Astrocyte (in vitro differentiated cells and primary cell): ENCODE data around the gene CCL25. TPM values are rescaled to one million over a fixed set of nuclear protein-coding genes. Genes with fewer than 3 reads are reported as not detected.

ENCODE experiments used
- DNase-seq: peaks from one replicate; pipeline ENCODE4 v3.0.0-alpha.2; 2010; ENCODE audit warnings: low read depth
- FAIRE-seq: peaks from 2 replicates; lab custom pipeline; 2011; peaks lifted over from hg19 to GRCh38; lab: Jason Lieb, UNC
- H2AFZ ChIP-seq: 2 replicates; pipeline ENCODE4 v1.6.0; 2012; ENCODE audit warnings: low read depth, low read length, inconsistent platforms
- H3K27ac ChIP-seq: 2 replicates; pipeline ENCODE4 v1.5.1; 2011; ENCODE audit warnings: low read depth, low read length, inconsistent platforms
- H3K27me3 ChIP-seq: 2 replicates; pipeline ENCODE4 v1.6.0; 2011; ENCODE audit warnings: low read length, inconsistent platforms; ENCODE audit not compliant: insufficient read depth
- H3K36me3 ChIP-seq: 2 replicates; pipeline ENCODE4 v1.5.1; 2011; ENCODE audit warnings: low read length, inconsistent platforms; ENCODE audit not compliant: insufficient read depth
- H3K4me1 ChIP-seq: 2 replicates; pipeline ENCODE4 v1.5.1; 2011; ENCODE audit warnings: low read length, inconsistent platforms; ENCODE audit not compliant: insufficient read depth
- H3K4me2 ChIP-seq: 2 replicates; pipeline ENCODE4 v1.6.0; 2012; ENCODE audit warnings: low read length, inconsistent platforms
- H3K4me3 ChIP-seq: 2 replicates; pipeline ENCODE4 v1.5.1; 2011; ENCODE audit warnings: low read depth, mild to moderate bottlenecking, low read length, inconsistent platforms; ENCODE audit not compliant: insufficient read depth
- H3K79me2 ChIP-seq: 2 replicates; pipeline ENCODE4 v1.6.0; 2012; ENCODE audit warnings: mild to moderate bottlenecking, low read length, inconsistent platforms; ENCODE audit not compliant: insufficient read depth
- H3K9ac ChIP-seq: 2 replicates; pipeline ENCODE4 v1.6.0; 2012; ENCODE audit warnings: mild to moderate bottlenecking, low read length, inconsistent platforms
- H3K9me3 ChIP-seq: 2 replicates; pipeline ENCODE4 v1.5.1; 2012; ENCODE audit warnings: low read depth, mild to moderate bottlenecking, low read length, inconsistent platforms; ENCODE audit not compliant: insufficient read depth
- H4K20me1 ChIP-seq: 2 replicates; pipeline ENCODE4 v1.6.0; 2012; ENCODE audit warnings: low read length, inconsistent platforms; ENCODE audit not compliant: insufficient read depth
- H3K27ac Mint-ChIP-seq: one replicate; pipeline ENCODE4 v1.8.0; 2021; ENCODE audit warnings: mild to moderate bottlenecking, mixed read lengths; ENCODE audit not compliant: unreplicated experiment
- H3K27me3 Mint-ChIP-seq: one replicate; pipeline ENCODE4 v1.8.0; 2021; ENCODE audit warnings: low read depth, mixed read lengths; ENCODE audit not compliant: unreplicated experiment
- H3K36me3 Mint-ChIP-seq: one replicate; pipeline ENCODE4 v1.8.0; 2021; ENCODE audit warnings: low read depth, mixed read lengths; ENCODE audit not compliant: unreplicated experiment
- H3K4me1 Mint-ChIP-seq: one replicate; pipeline ENCODE4 v1.8.0; 2021; ENCODE audit warnings: low read depth, mixed read lengths; ENCODE audit not compliant: unreplicated experiment
- H3K4me3 Mint-ChIP-seq: one replicate; pipeline ENCODE4 v1.8.0; 2021; ENCODE audit warnings: mild to moderate bottlenecking, moderate library complexity, mixed read lengths; ENCODE audit not compliant: unreplicated experiment
- H3K9me3 Mint-ChIP-seq: one replicate; pipeline ENCODE4 v1.8.0; 2021; ENCODE audit warnings: mild to moderate bottlenecking, mixed read lengths; ENCODE audit not compliant: unreplicated experiment
- CTCF ChIP-seq: IDR thresholded peaks from 2 replicates; pipeline ENCODE4 v1.5.1; 2011; ENCODE audit warnings: low read depth, mild to moderate bottlenecking, inconsistent platforms, low read length, moderate library complexity; ENCODE audit not compliant: insufficient read depth
- EZH2 ChIP-seq: IDR thresholded peaks from 2 replicates; pipeline ENCODE4 v1.6.1; 2012; ENCODE audit warnings: mild to moderate bottlenecking, low read length, inconsistent platforms; ENCODE audit not compliant: insufficient read depth
- total RNA-seq: library from RNA; stranded (reverse); gene quantifications from 2 replicates; pipeline ENCODE4 v1.2.1, GENCODE V29; 2021

Gene CCL25
- total RNA-seq, 1 donor from 2014 or later: not detected

DNA sequence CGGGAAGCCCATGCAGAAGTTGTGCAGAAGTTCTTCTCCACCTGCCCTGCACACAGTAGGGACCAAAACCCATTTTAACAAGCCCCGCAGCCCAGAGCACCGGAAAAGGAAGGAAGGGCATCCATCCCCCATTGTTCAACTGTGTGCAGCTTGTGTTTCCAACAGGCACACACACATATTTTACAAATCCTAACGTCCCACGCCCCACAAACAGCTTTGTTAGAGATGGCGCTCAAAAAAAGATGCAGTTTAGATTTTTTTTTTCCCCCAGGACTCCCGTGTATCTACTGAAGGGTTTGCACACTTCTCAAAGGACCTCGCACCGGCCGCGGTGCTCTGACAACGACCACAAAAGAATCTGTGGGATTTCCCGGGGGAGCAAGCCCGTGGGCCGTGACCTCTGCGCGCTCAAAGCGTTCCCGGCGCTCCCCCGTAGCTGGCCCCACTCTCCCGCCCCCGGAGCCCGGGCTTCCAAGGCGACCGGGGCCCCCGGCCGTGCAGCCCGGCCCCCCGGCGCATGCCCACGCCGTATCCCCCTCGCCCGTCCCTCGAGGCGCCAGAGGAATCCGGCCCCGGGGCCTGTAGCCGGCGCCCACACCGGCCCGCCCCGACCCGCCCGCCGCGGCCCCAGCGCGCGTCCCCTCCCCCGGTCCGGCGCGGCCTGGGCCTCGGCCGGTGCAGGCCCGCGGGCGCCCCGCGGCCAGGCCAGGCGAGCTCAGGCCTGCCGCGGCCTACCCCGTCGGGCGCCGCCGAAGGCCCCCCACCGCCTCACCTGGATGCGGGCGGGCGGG, 47.6 kb upstream of the CCL25 start:
- peaks cover 48% of the 10 kb centered on the region for H4K20me1 ChIP-seq
- FAIRE-seq: no peak
- peak overlapping the region; percentile 100 for H3K4me3 Mint-ChIP-seq
- peaks cover 60% of the 10 kb centered on the region for H3K79me2 ChIP-seq
- peaks cover 3% of the 10 kb centered on the region for H3K36me3 Mint-ChIP-seq
- peak overlapping the region; percentile 98 for H3K4me2 ChIP-seq
- no peaks in the 10 kb centered on the region for H3K36me3 ChIP-seq
- H3K9me3 ChIP-seq: no peaks in the 10 kb centered on the region
- H3K27me3 Mint-ChIP-seq: no peaks in the 10 kb centered on the region
- H2AFZ ChIP-seq: peak overlapping the region; percentile 31
- H3K4me1 Mint-ChIP-seq: peaks cover 28% of the 10 kb centered on the region
- TF ChIP-seq EZH2 (no peak), CTCF (no peak)
- H3K27me3 ChIP-seq: no peaks in the 10 kb centered on the region
- no peaks in the 10 kb centered on the region for H3K9me3 Mint-ChIP-seq
- H3K9ac ChIP-seq: peak overlapping the region; percentile 96
- peak overlapping the region; percentile 50 for H3K27ac ChIP-seq
- H3K27ac Mint-ChIP-seq: peak overlapping the region; percentile 93
- DNase-seq: no peak
- H3K4me1 ChIP-seq: peaks cover 21% of the 10 kb centered on the region
- H3K4me3 ChIP-seq: peak overlapping the region; percentile 88

DNA sequence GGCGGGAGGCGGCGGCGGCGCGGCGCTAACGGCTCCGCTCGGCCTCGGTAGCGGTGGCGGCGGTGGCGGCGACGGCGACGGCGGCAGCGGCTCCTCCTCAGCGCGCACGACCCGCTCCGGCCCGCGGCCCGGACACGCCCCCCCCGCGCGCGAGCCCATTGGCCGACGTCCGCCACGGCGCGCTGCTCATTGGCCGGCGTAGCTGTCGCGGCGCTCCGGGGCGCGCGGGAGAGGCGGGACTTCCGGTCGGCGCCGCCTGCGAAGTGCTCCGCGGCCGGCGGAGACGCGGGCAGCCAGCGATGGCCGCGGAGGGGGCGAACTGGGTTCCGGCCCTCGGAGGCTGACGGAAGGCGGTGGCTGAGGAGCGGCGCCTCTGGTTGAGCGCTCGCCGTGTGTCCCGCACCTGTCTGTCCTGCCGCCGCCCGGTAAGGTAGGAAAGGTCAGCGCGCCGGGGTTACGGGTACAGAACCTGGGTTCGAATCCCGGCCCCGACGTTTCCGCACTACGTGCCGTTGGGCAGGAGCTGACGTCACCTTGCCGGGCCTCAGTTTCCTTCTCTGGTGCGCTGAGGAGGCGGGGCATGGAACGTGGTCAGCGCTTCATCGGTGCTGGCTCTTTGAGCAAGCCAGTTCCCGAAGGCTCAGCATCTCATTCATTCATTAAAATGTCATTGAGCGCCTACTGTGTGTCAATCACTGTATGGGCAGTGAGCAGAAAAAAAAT, 46.9 kb upstream of the CCL25 start, which contains the start of gene ELAVL1:
Gene ELAVL1 (minus strand): TSS at position 108 of the 723 bp plus-strand sequence. CDS start 13,826 bp downstream, outside the sequence.
- Mint-ChIP-seq H3K27me3 (no peaks in the 10 kb centered on the region), H3K4me1 (peaks cover 24% of the 10 kb centered on the region), H3K36me3 (peaks cover 3% of the 10 kb centered on the region), H3K9me3 (no peaks in the 10 kb centered on the region), H3K27ac (peak within 1 kb of the TSS; percentile 93), H3K4me3 (peak within 1 kb of the TSS; percentile 100)
- Histone ChIP-seq H3K9ac (peak within 1 kb of the TSS; percentile 96), H3K27me3 (no peaks in the 10 kb centered on the region), H3K36me3 (no peaks in the 10 kb centered on the region), H4K20me1 (peaks cover 40% of the 10 kb centered on the region), H3K79me2 (peaks cover 52% of the 10 kb centered on the region), H3K4me1 (peaks cover 21% of the 10 kb centered on the region), H3K9me3 (no peaks in the 10 kb centered on the region), H2AFZ (peak within 1 kb of the TSS; percentile 99), H3K4me2 (peak within 1 kb of the TSS; percentile 98), H3K27ac (peak within 1 kb of the TSS; percentile 81), H3K4me3 (peak within 1 kb of the TSS; percentile 96)
- DNase-seq (peak; percentile 73), FAIRE-seq (no peak)
- no peak for TF ChIP-seq CTCF
- no peak for TF ChIP-seq EZH2
